Cardiac muscle cell (in vitro differentiated cells and primary cell): ENCODE measurements around the gene SLC6A12. TPM values are rescaled to one million over a fixed set of nuclear protein-coding genes. Genes with fewer than 3 reads are reported as not detected.

Experiments
- DNase-seq, 2 donors: peaks; one replicate each; pipeline versions ENCODE4 v3.0.0 to v3.0.0-alpha.2; 2010 to 2017; ENCODE audit warnings: low read depth in 1 of 2, low spot score in 1 of 2
- H3K27ac ChIP-seq: fragments of 200-600 bp; sonication (generic); 2 replicates; pipeline ENCODE4 v1.5.1; 2016
- H3K27me3 ChIP-seq: fragments of 200-600 bp; sonication (generic); 2 replicates; pipeline ENCODE4 v1.6.0; 2016; ENCODE audit warnings: control low read depth
- H3K36me3 ChIP-seq: fragments of 200-600 bp; sonication (generic); 2 replicates; pipeline ENCODE4 v1.5.1; 2016; ENCODE audit warnings: control low read depth
- H3K4me1 ChIP-seq: fragments of 200-600 bp; sonication (generic); 2 replicates; pipeline ENCODE4 v1.8.1; 2017; ENCODE audit warnings: low read depth, mild to moderate bottlenecking, mixed run types
- H3K4me3 ChIP-seq: fragments of 200-600 bp; sonication (generic); 2 replicates; pipeline ENCODE4 v1.5.1; 2016; ENCODE audit warnings: mild to moderate bottlenecking
- H3K9me3 ChIP-seq: fragments of 200-600 bp; sonication (generic); 2 replicates; pipeline ENCODE4 v1.5.1; 2017; ENCODE audit warnings: low read depth, mild to moderate bottlenecking, control low read depth
- polyA plus RNA-seq: library from polyadenylated mRNA; unstranded; fragments of >200 nt; fragmentation: Nextera tagmentation; extraction: Ambion mirVana; gene quantifications from 2 replicates; pipeline ENCODE4 v1.2.1, GENCODE V29; 2016
- total RNA-seq: library from RNA; depleted of rRNA; stranded (reverse); fragments of >200 nt; gene quantifications from 2 replicates; pipeline ENCODE4 v1.2.3, GENCODE V29; 2016
- TF ChIP-seq, protein P1 (sequence below): IDR thresholded peaks from 2 replicates; pipeline ENCODE4 v1.5.1; 2012; ENCODE audit warnings: low read depth, mild to moderate bottlenecking, low read length

SLC6A12 gene
- total and polyA plus RNA-seq, 2 experiments from 2014 or later: 0.24 to 0.33 TPM

DNA sequence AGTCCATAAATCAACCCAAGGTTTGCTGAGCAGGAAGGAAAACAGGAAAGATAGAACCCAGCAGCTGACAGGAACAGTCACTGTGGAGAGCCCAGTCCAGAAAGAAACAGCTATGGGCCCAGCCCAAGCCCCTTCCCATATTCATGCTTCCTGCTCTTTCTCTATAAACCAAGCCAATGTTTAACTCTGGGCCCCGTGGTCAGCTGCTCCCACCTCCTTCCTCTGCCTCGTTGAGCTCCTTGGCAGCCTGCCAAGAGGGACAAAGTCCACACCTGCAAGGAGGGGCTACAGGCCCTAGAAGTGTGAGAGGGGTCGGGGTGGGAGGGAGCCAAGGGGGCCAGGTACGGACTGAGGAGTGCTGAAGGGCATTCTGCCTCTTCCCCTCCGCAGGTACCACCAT is 38.7 kb upstream of the SLC6A12 start:
- Histone ChIP-seq H3K27ac (no peak overlapping the region), H3K27me3 (no peaks in the 10 kb centered on the region), H3K4me1 (no peaks in the 10 kb centered on the region), H3K9me3 (no peaks in the 10 kb centered on the region), H3K4me3 (no peak overlapping the region), H3K36me3 (no peaks in the 10 kb centered on the region)
- no peak for DNase-seq
- TF ChIP-seq, protein P1, sequence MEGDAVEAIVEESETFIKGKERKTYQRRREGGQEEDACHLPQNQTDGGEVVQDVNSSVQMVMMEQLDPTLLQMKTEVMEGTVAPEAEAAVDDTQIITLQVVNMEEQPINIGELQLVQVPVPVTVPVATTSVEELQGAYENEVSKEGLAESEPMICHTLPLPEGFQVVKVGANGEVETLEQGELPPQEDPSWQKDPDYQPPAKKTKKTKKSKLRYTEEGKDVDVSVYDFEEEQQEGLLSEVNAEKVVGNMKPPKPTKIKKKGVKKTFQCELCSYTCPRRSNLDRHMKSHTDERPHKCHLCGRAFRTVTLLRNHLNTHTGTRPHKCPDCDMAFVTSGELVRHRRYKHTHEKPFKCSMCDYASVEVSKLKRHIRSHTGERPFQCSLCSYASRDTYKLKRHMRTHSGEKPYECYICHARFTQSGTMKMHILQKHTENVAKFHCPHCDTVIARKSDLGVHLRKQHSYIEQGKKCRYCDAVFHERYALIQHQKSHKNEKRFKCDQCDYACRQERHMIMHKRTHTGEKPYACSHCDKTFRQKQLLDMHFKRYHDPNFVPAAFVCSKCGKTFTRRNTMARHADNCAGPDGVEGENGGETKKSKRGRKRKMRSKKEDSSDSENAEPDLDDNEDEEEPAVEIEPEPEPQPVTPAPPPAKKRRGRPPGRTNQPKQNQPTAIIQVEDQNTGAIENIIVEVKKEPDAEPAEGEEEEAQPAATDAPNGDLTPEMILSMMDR: no peak

- no peak overlapping the region for H3K4me3 ChIP-seq
- H3K27me3 ChIP-seq: no peaks in the 10 kb centered on the region
- TF ChIP-seq, protein P1: no peak
- no peaks in the 10 kb centered on the region for H3K4me1 ChIP-seq
- H3K9me3 ChIP-seq: no peaks in the 10 kb centered on the region
- H3K27ac ChIP-seq: no peak overlapping the region
- H3K36me3 ChIP-seq: no peaks in the 10 kb centered on the region
- no peak for DNase-seq
Measured at GRCh38 chr12:247271-247670, 33.3 kb upstream of the SLC6A12 start.

DNA sequence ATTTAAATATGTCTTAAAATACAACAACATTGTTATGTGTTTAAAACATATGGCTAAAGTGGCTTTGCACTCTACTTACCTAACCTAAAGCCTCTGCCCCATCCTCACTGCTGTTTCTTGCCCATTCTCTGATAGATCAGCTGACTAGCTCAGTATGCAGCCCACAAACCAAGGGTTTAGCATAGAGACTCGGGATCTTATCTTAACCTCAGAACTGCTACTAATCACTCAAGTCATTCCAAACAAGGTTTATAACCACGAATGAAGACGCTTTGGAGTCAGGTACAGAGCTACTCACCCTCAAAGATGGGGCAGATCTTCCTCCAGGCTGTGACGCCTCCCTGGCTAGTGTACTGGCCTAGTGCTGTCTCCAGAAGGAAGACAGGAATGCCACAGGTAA is 29.4 kb upstream of the SLC6A12 start:
- DNase-seq: no peak
- Histone ChIP-seq H3K9me3 (no peaks in the 10 kb centered on the region), H3K4me1 (no peaks in the 10 kb centered on the region), H3K36me3 (no peaks in the 10 kb centered on the region), H3K27me3 (no peaks in the 10 kb centered on the region), H3K4me3 (no peak overlapping the region), H3K27ac (no peak overlapping the region)
- TF ChIP-seq, protein P1: no peak

- H3K4me3 ChIP-seq: no peak overlapping the region
- no peak for DNase-seq
- H3K27me3 ChIP-seq: no peaks in the 10 kb centered on the region
- H3K4me1 ChIP-seq: no peaks in the 10 kb centered on the region
- no peaks in the 10 kb centered on the region for H3K36me3 ChIP-seq
- H3K9me3 ChIP-seq: no peaks in the 10 kb centered on the region
- TF ChIP-seq, protein P1: no peak
- H3K27ac ChIP-seq: no peak overlapping the region
Measured at GRCh38 chr12:242496-242895, 28.5 kb upstream of the SLC6A12 start.

DNA sequence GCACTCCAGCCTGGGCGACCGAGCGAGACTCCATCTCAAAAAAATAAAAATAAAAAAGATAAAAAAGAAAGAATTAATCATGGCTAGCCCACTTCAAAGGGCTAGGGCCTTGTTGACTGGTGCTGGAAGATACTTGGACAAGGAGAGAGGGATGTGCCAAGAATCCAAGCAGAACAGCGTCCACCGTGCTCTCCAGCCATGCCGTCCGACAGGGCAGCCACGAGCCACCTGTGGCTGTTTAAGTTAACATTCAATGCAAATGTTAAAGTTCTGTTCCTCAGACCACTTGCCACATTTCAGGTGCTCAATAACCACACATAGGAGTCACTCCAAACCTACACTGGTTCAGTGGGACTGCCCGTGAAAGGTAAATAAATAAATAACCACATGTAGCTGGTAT is 27.3 kb upstream of the SLC6A12 start:
- Histone ChIP-seq H3K4me3 (no peak overlapping the region), H3K4me1 (no peaks in the 10 kb centered on the region), H3K9me3 (no peaks in the 10 kb centered on the region), H3K27me3 (no peaks in the 10 kb centered on the region), H3K36me3 (no peaks in the 10 kb centered on the region), H3K27ac (no peak overlapping the region)
- no peak for DNase-seq
- TF ChIP-seq, protein P1: no peak

GRCh38 chr12:240566-240965 is 26.6 kb upstream of the SLC6A12 start:
- no peaks in the 10 kb centered on the region for H3K27me3 ChIP-seq
- H3K9me3 ChIP-seq: no peaks in the 10 kb centered on the region
- no peak for DNase-seq
- no peak overlapping the region for H3K27ac ChIP-seq
- no peaks in the 10 kb centered on the region for H3K36me3 ChIP-seq
- TF ChIP-seq, protein P1: no peak
- H3K4me1 ChIP-seq: no peaks in the 10 kb centered on the region
- no peak overlapping the region for H3K4me3 ChIP-seq
